ENCODE data around the gene IFNA17.
"Not testable (repeated sequence)": the region's sequence is repeated elsewhere in the genome, so short reads cannot be mapped to it uniquely, and the experiment has no call there.

IFNA17 gene

GRCh38 chr9:21228122-21228521 is at the start of gene IFNA17:
TSS of gene IFNA17 (minus strand) at chr9:21228222. CDS start at chr9:21228173, 49 bp downstream.
- DNase-seq, result no peak

DNA sequence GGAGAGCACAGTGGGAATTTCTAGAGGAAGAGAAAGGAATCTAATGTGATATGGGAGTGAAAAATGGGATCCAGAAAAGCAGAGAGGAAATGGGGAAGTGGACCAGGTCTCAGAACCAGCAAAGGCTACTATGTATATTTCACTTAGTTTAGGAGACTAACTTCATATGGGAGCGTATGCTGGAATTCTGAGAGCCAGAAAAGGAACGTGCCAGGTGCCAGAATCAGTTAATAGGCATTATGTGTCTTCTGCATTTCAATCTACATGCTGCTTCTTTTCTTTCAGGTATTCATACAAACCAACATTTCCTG is 40.3 kb upstream of the IFNA17 start:
- DNase-seq, result no peak

DNA sequence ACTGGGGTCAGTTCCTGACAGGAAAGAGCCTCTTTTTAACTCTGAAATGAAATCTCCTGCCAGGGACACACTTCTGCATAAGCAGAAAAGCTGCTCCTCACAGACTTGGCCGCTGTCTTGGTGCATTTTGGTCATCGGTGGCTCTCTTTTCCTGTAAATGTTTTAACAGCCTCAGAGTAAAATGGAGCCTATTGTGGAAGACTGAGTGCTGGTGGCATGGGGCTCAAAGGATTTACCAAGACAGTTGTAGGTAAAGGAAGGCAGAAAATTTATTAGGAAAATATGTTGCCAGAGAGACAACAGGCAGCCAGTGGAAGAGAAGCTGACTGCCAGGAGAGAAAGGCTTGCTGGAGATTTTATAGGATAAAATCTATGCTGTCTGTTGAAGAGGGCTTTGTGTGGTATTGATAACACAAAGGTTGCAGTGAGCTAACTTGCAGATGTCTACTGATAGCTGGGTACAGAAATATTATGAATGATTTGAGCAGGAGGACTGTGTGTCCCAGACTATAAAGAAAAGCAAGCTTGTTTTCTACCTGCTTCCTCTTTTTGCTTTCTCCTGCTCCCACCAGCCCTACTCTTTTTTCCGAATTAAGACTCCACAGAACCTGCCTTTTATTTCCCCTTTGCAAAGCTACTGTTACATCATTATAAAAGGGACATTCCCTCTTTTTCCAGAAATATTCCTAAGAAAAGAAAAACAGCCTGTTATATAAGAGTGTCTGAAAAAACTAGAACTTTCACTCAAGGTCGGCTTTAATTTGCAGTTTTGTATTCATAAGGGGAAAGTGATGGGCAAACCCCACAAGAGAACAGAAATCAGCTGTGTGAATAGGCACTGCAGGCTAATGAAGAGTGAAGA is 39.7 kb upstream of the IFNA17 start:
- DNase-seq, result no peak

- DNase-seq, result no peak
These were observed 38.9 kb upstream of the IFNA17 start for GRCh38 chr9:21266733-21267484.

- DNase-seq, result no peak
These were observed 37.6 kb upstream of the IFNA17 start for GRCh38 chr9:21265421-21266189.

DNA sequence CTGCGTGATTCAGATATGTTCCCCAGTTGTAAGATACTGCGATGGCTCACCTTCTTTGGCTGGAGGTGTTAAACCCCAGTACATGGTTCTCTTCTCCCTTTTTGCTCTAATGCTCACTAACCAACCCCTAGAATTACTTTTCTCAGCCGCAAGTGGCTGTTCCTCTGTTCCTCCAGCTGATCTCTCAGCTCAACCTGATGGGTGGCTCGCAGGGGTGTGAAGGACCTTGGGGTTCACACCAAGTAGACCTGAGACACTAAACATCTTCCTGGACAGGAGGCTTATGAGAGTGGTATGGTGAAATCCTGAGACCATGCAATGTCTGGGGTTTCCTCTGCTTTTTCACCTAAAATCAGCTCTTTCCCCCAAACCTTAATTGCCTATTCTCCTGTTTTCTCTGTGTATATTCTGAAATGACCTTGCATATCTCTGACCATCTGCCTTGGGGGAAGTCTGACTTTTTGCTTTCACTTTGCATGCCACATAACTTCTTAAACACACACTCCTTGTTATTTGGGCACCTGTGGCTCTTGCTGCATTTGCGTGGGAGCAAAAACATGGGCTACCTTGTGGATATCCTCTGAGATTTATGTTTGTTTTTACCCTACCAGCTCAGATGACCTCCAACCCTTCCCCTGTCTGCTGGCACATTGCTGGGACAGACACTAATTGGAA is 27.7 kb upstream of the IFNA17 start:
- DNase-seq, result no peak

- DNase-seq, result no peak
These were observed 24.9 kb upstream of the IFNA17 start for GRCh38 chr9:21252721-21253547.

DNA sequence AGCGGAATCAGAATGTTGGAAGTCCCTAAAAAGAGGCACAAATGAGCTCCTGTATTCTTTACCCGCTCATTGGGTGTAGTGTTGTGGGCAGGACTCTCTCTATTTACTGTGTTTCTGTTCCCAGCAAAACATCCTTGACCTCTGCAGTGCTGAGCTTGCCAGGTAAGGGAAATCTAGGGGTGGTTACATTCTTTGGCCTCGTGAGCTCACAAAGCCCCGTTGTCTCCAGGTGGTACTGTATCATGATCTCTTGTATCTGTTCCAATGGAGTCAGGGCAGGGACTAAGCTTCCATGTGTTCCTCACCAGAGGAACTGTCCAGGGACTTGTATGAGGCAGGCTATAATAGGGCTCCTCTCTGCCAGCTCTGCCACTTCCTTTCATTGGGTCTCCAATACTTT is 23.6 kb upstream of the IFNA17 start:
- DNase-seq, result no peak

DNA sequence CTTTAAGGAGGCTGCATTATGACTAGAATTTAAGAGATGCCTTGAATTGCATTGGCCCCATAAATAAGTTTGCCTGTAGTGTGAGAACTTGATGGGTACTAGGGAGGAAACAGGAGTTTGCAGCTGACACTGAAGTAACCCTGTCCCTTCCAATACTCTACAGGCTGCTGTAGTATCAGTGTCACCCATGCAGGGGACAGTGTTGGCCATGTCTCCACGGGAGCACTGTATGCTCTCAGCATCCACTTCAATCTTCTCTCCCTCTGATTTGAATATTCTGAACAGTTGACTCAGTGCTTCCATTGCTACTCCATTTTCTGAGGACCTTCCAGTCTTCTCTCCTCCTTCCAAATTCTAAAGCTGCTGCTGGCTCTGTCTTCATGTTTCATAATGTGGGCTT is 23.2 kb upstream of the IFNA17 start:
- DNase-seq, result no peak

DNA sequence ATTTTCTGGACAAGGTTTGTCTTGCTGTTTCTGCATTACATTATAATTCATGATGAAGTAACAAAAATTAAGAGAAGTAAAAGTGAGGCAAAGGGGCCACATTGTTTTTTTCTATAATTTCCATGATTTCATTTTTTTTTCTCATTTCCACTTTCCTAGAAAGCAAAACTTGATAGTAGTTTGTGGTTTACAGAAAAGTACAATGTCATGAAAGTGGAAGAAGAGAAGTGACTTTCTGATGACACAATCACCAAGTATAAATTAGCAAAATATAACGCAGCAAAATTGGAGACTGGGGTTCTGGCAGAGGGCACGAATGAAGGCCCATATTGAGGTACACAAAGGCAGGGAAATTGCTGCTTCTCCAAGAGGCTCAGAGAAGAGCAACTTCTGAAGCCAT is 16.8 kb upstream of the IFNA17 start:
- DNase-seq, result no peak

- DNase-seq, result no peak
These were observed 11.9 kb upstream of the IFNA17 start, which contains the start of gene IFNA14 for GRCh38 chr9:21239911-21240310. TSS of gene IFNA14 (minus strand) at chr9:21240005. CDS start at chr9:21239935, 70 bp downstream.

- not testable (repeated sequence) for DNase-seq
These were observed 8.3 kb upstream of the IFNA17 start for GRCh38 chr9:21236360-21236714.

DNA sequence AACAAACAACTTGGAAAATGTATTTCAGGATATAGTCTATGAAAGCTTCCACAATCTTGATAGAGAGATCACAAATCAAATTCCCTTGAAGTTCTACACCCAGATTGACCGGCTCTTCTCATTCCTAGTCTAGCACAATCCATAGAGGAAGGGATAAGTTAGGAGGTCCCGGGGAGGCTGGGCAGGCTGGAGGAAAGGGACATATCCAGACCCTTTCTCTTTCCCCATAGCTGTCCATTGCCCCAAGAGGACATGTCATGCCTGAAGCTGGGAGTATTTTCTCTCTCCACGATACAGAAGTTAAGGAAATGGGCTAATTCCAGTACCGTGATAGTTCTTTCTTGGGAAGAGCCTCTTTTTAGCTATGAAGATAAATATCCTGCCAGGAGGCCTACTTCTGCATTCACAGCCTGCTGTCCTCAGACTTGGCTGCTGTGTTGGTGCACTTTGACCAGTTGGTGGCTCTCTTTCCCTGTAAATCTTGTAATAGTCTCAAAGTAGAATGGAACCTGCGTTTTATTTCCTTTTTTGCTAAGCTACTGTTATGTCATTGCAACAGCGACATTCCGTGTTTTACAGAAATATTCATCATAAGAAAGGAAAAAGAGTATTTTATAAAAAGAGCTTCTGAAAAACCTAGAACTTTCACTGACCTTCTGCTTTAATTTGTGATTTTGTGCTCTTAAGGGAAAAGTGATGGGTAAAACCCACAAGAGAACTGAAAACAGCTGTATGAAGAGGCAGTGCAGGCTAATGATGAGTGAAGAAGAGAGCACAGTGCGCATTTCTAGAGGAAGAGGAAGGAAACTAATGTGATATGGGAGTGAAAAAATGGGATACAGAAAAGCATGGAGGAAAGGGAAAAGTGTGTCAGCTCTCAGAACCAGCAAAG is 7.7 kb upstream of the IFNA17 start:
- DNase-seq, result not testable (repeated sequence)

DNA sequence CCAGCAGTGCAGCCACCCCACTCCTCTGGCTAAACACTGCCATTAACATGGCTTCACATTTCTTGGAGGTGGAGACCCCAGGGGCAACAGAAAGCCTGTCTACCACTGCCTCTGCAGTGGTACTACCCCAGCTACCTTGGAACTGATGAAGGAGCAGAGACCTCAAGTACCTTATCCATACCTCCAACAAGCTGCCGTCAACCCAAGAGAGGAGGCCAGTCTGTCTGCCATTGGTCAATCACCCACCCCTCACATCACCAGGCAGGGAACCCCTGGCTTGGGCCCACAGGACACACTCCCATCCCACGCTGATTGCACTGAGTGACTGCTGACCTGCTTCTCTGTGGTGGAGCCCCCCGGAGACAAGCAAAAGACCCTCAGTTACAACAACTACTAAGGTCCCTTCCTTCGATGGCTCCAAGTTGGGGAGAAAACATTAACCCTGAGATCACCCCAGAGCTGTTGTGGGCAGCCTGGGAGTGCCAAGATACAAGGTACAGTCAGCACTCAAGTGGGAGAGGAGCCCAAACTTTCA is 6.2 kb upstream of the IFNA17 start:
- no peak for DNase-seq

DNA sequence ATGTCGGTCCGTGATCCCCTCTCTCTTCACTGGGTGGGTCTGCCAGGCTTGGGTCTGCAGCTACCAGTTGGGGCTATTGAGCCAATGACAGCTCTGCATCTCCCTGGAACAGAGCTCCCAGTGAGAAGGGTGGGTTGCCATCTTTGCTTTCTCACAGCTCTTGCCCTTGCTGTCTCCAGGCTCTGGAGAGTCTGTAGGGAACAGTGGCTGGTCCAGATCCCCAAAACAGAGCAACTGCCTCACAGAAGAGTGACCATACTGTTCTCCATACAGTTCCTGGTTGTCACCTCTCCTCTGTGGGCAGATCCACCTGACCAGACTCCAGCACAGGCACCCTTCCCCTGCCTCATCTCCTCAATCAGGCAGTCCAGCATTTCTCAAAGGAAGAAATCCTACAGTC is 5.2 kb upstream of the IFNA17 start:
- no peak for DNase-seq

DNA sequence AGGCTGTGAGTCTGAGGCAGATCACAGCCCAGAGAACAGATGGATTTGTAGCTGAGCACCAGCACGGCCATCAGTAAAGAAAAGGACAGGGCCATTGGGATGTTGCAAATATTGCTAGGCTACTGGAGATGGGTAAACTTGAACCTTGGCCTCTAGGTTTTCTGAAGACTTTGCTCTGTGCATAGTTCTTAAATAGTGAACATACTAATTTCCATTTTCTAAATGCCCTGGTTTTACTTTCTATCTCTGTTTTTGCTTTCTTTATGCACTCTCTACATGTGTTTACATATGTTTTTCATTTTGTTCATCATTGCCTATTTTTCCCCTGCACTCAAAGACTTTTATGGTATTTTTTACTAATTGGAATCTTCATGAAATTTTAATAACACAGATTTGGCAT is 10.8 kb downstream of the IFNA17 start, which contains the start of gene IFNA16:
Gene IFNA16, minus strand, starts transcription at position 101 of the 400 bp plus-strand sequence. Its CDS starts 6 bp downstream, at position 95.
- not testable (repeated sequence) for DNase-seq

- not testable (repeated sequence) for DNase-seq
These were observed 14.4 kb downstream of the IFNA17 start for GRCh38 chr9:21213411-21214326.

DNA sequence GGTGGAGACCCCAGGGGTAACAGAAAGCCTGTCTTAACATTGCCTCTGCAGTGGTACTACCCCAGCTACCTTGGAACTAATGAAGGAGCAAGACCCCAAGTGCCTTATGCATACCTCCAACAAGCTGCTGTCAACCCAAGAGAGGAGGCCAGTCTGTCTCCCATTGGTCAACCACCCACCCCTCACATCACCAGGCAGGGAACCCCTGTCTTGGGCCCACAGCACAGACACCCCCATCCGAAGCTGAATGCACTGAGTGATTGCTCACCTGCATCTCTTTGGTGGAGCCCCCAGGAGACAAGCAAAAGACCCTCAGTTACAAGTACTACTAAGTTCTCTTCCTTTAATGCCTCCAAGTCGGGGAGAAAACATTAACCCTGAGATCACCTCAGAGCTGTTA is 15.9 kb downstream of the IFNA17 start:
- not testable (repeated sequence) for DNase-seq

GRCh38 chr9:21210782-21211181 is 17.2 kb downstream of the IFNA17 start:
- not testable (repeated sequence) for DNase-seq

Data from NCI-H226 (cell line).